Activated B cell treated with CpG ODN at 0.5 μM for 24 hours (primary cell): ENCODE results near the gene CALML5. TPM values are rescaled to one million over a fixed set of nuclear protein-coding genes. Genes with fewer than 3 reads are reported as not detected.

ENCODE experiments used
- ATAC-seq: fragments of 200-7000 bp; cut with Tn5 transposase; one replicate; pipeline ENCODE4 v1.10.0; 2021; ENCODE audit warnings: low read depth, mild to moderate bottlenecking, moderate library complexity
- CTCF ChIA-PET: fragments of 350-600 bp; sonication (Branson Sonifier 250); formaldehyde crosslinking; loops from one replicate; lab custom pipeline; 2021; ENCODE audit warnings: antibody characterized with exemption; lab: Charles Lee
- POLR2A ChIA-PET: fragments of 350-600 bp; sonication (Branson Sonifier 250); formaldehyde crosslinking; loops from one replicate; lab custom pipeline; 2021; ENCODE audit warnings: antibody characterized with exemption; lab: Charles Lee
- DNase-seq: peaks from one replicate; pipeline ENCODE4 v3.0.0; 2022
- H3K27ac Mint-ChIP-seq: one replicate; pipeline ENCODE4 v1.8.0; 2020; ENCODE audit warnings: mixed read lengths
- H3K27me3 Mint-ChIP-seq: one replicate; pipeline ENCODE4 v1.8.0; 2021; ENCODE audit warnings: mixed read lengths
- H3K36me3 Mint-ChIP-seq: one replicate; pipeline ENCODE4 v1.8.0; 2021; ENCODE audit warnings: low read depth, mixed read lengths
- H3K4me1 Mint-ChIP-seq: one replicate; pipeline ENCODE4 v1.8.0; 2021; ENCODE audit warnings: mixed read lengths
- H3K4me3 Mint-ChIP-seq: one replicate; pipeline ENCODE4 v1.8.0; 2020; ENCODE audit warnings: mild to moderate bottlenecking, mixed read lengths
- H3K9me3 Mint-ChIP-seq: one replicate; pipeline ENCODE4 v1.8.0; 2020; ENCODE audit warnings: mixed read lengths
- intact Hi-C: fragments of 100-400 bp; cut with micrococcal nuclease; formaldehyde crosslinking; loops from one replicate; pipeline ENCODE4 v1.15.1; 2024
- total RNA-seq: library from RNA; stranded (reverse); gene quantifications from 2 replicates; pipeline ENCODE4 v1.2.3, GENCODE V29; 2022
- TF ChIP-seq, protein P1 (sequence below): fragments of 200-600 bp; IDR thresholded peaks from one replicate; pipeline ENCODE4 v1.8.0; 2022; ENCODE audit warnings: antibody characterized with exemption, mild to moderate bottlenecking

CALML5 gene
- total RNA-seq, 1 donor from 2014 or later = not detected

- H3K4me3 Mint-ChIP-seq = no peak overlapping the region
- peak; percentile 34 for ATAC-seq
- H3K4me1 Mint-ChIP-seq = peaks cover 9% of the 10 kb centered on the region
Measured at GRCh38 chr10:5490698-5491464, 8.5 kb downstream of the CALML5 start.

DNA sequence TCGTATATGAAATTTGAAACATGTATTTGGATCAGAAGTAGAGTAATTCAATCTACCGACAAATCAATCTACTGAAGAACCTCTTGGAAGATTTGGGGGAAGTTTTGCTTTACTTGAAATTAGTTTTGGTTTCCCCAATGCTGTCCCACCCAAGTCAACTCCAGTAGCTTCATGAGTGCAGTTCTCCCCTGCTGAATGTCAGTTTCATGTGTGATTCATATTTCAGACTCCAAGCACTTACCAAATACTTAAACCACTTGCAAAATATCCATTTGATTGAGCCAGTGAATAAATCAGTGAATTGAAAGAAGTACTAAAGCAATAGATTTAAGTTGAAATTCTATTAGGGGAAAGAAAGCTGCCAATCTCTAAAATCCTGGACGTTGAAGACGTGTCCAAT is 9.3 kb downstream of the CALML5 start:
- Mint-ChIP-seq H3K36me3 (no peaks in the 10 kb centered on the region), H3K4me3 (no peak overlapping the region), H3K9me3 (no peaks in the 10 kb centered on the region), H3K27ac (no peak overlapping the region), H3K4me1 (peaks cover 9% of the 10 kb centered on the region), H3K27me3 (peaks cover 15% of the 10 kb centered on the region)
- no peak for ATAC-seq
- ChIA-PET POLR2A (no interaction called here), CTCF (interaction anchor here (1.2 kb wide), 1 partner anchor 133 kb away, joined by 4 read pairs; no protein-coding TSS in a partner anchor)
- TF ChIP-seq, protein P1, sequence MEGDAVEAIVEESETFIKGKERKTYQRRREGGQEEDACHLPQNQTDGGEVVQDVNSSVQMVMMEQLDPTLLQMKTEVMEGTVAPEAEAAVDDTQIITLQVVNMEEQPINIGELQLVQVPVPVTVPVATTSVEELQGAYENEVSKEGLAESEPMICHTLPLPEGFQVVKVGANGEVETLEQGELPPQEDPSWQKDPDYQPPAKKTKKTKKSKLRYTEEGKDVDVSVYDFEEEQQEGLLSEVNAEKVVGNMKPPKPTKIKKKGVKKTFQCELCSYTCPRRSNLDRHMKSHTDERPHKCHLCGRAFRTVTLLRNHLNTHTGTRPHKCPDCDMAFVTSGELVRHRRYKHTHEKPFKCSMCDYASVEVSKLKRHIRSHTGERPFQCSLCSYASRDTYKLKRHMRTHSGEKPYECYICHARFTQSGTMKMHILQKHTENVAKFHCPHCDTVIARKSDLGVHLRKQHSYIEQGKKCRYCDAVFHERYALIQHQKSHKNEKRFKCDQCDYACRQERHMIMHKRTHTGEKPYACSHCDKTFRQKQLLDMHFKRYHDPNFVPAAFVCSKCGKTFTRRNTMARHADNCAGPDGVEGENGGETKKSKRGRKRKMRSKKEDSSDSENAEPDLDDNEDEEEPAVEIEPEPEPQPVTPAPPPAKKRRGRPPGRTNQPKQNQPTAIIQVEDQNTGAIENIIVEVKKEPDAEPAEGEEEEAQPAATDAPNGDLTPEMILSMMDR = no peak
- intact Hi-C loops = no loop called here
- DNase-seq = no peak

More at GRCh38 chr10:5490698-5491464, 8.5 kb downstream of the CALML5 start:
- intact Hi-C loops = no loop called here
- no peaks in the 10 kb centered on the region for H3K36me3 Mint-ChIP-seq
- TF ChIP-seq, protein P1 = no peak
- ChIA-PET CTCF (interaction anchor here (1.2 kb wide), 1 partner anchor 132 kb away, joined by 4 read pairs; no protein-coding TSS in a partner anchor), POLR2A (no interaction called here)
- DNase-seq = no peak
- no peaks in the 10 kb centered on the region for H3K9me3 Mint-ChIP-seq
- H3K27ac Mint-ChIP-seq = no peak overlapping the region
- H3K27me3 Mint-ChIP-seq = peaks cover 14% of the 10 kb centered on the region

DNA sequence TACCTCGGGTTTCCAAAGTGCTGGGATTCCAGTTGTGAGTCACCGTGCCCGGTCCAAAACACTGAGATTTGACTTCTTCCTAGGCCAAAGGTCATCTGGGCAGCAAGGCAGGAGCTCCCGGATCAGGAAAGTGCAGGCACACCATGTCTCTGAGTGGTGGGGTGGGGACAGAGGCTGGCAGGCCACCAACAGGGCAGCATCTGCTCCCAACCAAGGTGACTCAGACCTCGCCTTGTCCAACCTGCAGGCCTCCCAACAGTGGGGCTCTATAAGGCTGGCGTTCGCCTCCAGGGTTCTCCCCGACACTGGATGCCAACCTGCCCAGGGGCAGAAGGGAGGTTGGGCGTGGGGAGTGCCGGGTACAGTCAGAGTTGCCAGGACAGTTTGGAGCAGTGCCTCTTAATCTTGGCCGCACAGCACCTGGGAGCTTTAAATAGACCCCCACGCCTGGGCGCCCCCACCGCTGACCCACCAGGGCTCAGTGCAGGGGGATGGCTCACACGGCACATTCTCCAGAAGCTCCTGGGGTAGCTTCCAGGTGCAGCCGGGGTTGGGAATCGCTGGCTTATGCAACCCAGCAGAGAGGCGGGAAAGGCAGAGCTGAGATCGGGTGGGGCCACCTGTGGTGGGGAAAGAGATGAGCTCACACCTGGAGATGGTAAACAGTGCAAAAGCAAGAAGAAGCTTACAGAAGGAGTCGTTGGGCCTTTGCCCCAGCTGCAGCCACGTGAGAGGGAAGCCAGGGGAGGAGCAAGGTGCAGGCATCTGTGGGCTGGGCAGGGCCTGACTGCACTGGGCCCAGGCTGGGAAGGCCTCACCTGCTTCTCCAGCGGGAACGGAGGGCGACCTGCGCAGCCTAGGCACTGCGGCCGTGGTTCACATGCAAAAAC is 10.9 kb downstream of the CALML5 start:
- Mint-ChIP-seq H3K27me3 (peaks cover 16% of the 10 kb centered on the region), H3K9me3 (no peaks in the 10 kb centered on the region), H3K4me1 (peaks cover 9% of the 10 kb centered on the region), H3K27ac (no peak overlapping the region), H3K36me3 (no peaks in the 10 kb centered on the region), H3K4me3 (no peak overlapping the region)
- ATAC-seq (no peak), DNase-seq (no peak)
- TF ChIP-seq, protein P1 = no peak
- intact Hi-C loops = no loop called here
- ChIA-PET CTCF (no interaction called here), POLR2A (no interaction called here)

- TF ChIP-seq, protein P1 = no peak
- DNase-seq (no peak), ATAC-seq (no peak)
- Mint-ChIP-seq H3K4me3 (no peak overlapping the region), H3K36me3 (no peaks in the 10 kb centered on the region), H3K9me3 (no peaks in the 10 kb centered on the region), H3K27ac (no peak overlapping the region), H3K4me1 (peaks cover 9% of the 10 kb centered on the region), H3K27me3 (peaks cover 16% of the 10 kb centered on the region)
- ChIA-PET CTCF (no interaction called here), POLR2A (no interaction called here)
- intact Hi-C loops = no loop called here
Measured at GRCh38 chr10:5486853-5487235, 12.5 kb downstream of the CALML5 start.
